ENCODE results near the gene CDK14.

Gene CDK14

DNA sequence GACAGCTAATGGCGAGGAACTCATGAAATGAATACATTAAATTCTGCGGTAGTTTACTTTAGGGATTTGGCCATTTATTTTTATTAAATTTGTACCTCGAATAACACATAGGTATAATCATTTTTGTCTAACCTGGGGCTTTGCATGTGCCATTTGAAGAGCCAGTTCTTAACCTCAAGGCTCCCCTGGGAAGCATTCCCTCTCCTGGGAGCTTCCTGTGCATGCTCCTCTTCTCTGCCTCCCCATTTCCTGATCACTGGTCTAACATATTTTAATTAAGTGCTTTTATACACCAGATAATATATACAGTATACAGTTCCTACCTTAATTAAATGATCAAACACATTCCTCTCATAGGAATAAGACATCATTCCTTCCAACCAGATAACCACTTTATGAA, 484.2 kb downstream of the CDK14 start:
- DNase-seq = no peak

DNA sequence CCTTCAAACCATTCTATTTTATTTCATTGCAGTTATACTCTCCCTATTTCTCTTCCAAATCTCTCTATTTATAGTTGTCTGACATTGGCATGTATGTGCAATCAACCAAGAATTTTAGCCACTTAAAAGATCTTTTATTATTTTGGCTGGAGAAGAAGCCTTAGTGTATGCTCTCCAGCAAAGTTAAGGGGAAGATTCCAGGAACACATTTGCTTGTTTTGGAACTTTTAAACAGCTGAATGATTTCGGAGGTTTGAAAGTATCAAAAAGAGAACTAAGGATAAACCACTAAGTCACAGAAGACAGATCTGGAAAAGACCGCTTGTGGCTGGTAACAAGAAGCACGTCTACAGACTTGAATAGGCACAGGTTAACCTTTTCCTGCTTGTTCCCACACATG, 485.9 kb downstream of the CDK14 start:
- no peak for DNase-seq

DNA sequence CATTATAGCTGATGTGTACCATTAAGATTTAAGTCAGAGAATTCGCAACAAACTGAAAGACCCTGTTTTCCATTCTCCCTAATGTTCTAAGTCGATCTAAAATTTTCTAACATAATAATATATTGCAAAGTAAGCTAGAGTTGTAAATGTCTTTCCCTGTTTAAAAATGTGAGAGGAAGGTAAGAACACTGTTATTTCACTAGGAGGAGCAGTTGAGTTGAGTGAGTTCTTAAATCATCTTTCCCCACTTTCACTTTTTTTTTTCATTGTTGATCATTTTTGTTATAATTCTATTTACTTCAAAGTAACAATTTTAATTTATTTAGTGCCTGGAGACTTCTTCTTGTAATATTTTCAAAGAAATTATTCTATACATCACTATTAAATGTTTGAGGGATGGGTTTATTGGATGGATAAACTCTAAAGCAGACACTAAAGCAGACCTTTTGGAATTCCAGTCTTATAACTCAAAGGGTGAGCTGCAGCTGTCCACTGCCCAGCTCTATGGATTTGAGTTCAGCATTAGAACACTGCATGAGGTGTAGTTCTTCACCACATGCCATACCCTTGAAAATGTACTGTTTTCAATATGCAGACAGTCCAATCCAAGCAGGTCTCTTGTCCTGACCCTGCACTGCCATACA, 486.9 kb downstream of the CDK14 start:
- no peak for DNase-seq

DNA sequence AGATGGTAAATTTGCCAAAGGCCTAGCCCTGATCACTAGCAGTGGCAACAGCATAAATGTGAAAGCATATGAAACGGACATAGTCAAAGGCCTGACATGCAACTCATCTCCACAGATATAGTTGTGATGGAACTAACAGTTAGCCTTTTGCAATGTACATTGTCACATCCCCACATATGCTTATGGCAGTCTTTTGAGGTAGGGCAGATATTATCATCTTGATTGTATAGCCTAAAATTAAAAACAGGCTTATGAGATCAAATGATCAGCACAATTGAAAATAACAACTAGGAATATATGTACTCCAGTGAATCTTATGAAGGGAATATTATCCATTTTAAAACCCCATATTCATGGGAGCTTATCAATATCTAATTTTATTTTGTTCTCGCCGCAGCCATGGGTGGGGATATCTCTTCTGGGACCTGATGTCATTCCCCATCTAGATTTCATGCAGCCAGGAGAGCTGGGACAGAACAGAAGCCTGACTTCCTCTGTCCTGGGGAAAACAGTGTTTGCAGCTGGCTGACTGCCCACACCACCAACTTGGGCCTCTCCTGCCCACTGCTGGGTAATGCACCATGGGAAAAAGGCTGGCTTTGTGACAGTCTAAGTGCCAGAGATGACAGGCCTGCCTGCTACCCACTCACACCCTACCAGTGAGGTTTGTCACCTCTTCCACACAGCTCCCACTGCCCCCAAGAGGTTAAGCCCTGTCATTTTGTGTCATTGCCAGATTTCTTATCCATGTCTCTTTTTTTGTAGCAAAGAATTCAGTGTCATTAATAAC, 487.9 kb downstream of the CDK14 start:
- no peak for DNase-seq

DNA sequence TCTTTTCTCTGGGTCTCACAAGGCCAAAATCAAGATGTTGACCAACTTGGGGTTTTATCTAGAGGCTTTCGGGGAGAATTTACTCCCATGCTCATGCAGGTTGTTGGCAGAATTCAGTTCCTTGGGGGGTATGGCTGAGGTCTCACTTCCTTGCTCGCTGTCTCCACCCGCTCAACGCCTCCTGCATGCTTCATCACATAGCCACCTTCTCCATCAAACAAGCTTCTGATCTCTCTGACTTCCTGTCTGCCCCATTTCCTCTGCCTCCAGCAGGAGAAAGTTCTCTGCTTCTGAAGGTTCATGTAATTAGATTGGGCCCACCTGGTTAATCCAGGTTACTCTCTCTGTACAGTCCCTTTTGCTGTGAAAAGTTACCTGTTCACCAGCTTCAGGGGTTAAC, 489.1 kb downstream of the CDK14 start:
- no peak for DNase-seq

DNA sequence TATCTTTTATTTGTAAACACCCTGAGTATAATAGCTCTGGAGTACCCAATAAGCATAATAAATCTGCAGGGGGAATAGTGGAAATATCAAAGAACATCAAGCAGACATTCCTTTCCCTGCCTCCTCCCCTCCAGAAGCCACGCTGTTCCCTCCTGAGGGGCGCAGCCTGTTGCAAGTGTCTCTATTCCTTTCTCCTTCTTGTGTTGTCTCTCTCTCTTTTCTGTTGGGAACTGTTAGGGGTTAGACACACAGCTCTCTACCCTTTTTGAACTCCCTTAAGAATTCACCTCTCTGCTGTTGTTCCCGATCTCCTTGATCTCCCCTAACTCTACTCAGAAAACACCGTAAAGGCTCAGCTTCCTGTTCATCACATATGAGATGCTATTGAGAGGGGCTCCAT, 490.1 kb downstream of the CDK14 start:
- DNase-seq = no peak

DNA sequence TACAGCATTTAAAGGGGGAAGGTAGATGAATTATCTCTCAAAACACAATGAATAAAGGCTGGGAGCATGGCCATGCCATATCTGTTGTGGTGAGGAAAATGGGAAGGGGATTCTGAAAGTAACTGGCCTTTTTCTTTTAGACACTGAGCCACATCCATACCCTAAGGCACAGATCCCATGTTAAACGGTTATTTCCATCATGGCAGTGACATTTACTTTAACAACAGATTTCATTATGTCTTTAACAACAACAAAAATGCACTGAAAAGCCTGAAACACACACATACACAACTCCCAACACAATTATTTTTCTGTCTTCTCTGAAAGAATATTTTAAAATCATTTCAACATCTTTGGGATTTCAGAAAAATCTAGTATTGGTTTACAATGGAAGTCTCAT, 492.0 kb downstream of the CDK14 start:
- DNase-seq = no peak

DNA sequence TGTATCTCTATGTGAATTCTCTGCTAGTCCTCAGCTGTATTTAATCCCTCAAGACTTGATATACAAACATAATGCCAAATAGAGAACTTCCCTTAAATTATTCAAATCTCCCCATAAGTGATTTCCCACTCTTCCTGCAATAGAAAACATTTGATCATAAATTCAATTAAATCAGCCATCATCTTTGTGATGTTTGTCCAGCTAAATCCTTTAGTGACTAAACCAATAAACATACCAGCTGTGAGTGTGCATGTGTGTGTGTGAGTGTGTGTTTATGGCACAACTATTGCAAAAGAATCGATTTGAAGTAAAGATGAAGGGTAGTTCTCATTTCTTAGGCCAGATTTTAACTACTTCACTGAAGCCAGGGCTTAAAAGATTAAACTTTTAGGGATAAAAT, 492.6 kb downstream of the CDK14 start:
- no peak for DNase-seq

DNA sequence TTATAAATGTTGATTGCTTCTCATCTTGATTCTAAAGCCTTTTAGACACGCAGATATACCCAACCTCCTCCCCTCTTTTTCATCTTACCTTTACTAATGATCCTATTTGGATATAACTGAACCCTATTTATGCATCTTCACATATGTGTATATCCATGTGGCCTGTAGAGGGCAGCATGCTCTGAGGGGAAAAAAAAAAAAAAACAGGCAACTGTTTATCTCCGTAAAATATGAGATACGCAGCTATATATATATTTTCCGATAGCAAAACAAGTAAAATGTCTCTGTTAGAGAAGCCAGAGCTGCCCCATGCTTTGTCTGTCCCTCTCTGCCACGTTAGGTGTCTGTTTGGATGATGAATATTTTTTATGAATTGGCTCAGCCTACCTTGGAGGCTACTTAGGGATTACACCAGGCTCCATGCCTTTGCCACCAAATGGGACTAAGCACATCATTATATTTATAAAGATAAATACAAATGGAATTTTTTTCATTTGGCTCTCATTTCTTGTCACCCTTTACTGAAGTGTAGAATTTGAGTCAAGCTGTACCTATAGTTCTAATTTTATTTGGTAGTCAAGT, 493.4 kb downstream of the CDK14 start:
- no peak for DNase-seq

DNA sequence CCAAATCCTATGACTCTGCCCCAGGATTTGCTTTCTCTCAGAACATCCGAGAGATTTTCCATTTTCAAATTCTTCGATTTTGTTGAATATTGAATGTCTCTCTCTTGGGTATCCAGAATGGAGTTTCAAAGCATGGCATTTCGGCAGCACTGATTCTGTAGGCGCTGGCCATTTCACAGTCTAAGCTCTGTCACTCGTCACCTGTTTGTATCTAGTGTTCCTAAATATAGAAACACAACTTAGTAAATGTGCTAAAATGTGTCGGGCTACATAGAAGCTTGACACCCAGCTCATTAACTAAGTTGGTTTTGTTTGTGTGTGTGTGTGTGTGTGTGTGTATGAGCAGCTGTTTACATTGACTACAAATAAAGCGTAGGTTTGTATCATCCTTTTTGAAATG, 494.6 kb downstream of the CDK14 start:
- DNase-seq = no peak

DNA sequence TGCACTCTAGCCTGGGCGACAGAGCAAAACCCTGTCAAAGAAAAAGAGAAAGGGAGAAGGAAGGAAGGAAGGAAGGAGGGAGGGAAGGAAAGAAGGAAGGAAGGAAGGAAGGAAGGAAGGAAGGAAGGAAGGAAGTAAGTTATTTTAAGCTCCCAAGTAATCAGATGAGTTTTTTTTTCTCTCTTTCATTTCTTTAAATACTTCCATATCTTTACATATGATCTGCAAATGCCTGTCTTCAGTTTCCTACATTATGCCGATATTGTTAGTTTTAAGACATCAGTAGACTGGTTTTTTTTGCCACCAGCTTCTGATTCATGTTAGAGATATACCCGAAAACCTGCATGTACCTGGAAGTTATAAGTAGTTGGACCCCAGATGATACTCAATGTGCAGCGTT, 495.5 kb downstream of the CDK14 start:
- DNase-seq = no peak

DNA sequence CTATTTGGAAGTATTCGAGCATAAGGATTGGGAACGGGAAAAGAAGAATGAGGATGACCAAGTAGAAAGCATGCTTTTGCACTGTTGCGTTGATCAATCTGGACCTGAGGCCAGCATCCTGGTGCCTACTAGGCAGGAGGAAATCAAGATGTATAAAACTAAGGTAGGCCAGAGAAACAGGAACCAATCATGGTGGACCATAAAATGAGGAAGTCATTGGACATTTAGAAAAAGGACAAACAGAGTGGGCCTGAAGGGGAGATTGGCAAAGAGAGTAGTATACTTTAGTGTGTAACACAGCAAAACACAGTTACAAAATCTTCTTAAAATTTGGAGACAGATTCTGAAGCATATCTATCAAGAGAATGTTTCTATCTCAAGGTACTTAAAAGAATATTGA, 497.1 kb downstream of the CDK14 start:
- no peak for DNase-seq

DNA sequence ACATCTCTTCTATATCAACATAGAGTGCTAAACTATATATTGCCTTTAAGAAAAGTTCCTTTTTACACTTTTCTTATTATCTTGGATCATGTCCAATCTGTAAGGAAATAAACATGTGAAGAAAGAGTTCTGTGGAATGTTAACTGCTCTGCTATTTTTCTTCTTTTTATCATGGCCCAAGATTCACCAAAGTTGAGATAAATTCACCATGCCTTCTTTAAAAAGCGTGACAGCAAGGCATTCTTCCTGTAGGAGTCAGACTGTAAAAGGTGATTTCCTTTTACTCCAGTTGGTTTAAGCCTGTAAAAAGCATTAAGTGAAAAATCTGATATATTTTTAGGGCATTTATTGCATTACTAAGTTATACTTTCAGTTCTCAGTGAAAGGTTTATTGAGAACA, 502.4 kb downstream of the CDK14 start:
- no peak for DNase-seq

DNA sequence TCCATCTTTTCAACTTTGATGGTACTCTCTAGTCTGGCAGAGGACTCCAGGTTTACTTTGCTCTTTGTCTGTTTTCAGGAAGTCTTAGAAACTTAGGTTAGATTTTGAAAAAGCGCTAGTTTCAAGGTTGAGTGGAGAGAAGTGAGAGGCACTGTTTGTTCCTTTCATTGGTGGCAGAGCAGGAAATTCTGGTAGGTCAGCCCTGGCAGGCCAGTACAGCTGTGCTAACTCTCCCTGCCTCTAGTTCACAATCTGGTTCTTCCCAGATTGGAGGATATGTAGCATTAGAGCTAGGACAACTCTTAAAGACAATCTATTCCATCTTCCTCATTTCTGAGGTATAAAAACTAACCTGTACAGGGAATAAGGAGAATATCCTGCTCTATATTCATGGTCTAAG, 507.2 kb downstream of the CDK14 start:
- DNase-seq = no peak

DNA sequence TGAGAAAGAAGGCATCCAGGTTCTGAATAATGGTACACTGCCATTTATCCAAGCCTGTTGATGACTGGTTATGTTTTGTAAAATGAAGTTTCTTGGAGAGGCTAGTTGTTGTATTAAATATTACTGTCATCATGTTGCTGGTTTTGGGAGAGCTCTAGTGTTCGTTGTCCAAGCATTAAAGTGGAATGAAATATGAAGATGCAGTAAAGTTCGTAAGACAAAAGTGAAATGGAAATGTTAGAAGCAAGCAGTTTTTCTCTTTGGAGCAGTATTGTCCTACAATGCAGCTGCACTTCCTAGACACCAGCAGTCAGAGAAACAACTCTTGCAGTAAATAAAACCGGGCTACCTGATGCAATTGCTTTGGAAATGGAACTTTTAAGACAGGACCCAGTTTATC, 511.3 kb downstream of the CDK14 start:
- no peak for DNase-seq

DNA sequence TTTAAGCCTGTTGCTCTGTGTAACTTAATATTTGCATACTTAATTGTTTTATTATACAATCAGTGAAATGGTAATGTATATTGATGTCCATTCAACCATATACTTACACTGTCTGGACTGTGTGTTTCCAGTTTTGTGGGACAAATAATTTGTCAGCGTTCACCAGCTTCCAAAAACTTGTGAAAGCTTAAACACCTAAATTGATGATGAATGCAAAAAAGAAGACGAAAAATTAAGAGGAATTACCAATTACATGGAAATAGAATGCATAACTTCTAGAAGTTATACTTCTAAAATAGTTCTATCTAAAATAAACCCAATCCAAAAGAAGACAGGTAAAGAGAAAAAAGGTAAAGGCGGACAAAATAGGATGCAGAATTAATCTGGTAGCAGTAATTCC, 513.1 kb downstream of the CDK14 start:
- no peak for DNase-seq

DNA sequence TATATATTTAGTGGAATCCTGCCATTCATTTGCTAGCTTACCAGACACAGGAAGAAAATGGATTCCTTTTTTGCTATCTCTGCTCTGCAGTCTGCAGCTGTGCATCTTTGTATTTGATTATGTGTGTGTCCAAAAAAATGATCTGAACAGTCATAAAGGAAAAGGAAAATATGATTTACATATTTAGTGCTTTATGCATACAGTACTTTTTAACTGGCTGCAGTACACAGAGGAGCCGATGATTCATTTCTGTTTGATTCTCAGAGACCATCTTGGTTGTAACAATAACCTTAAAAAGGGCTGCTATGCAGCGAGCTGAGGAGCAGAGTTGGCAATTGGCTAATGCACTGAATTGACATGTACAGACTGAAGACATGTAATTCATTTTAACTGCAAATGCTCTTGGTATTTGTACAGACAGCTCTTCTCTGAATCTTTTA, 516.8 kb downstream of the CDK14 start:
- no peak for DNase-seq

DNA sequence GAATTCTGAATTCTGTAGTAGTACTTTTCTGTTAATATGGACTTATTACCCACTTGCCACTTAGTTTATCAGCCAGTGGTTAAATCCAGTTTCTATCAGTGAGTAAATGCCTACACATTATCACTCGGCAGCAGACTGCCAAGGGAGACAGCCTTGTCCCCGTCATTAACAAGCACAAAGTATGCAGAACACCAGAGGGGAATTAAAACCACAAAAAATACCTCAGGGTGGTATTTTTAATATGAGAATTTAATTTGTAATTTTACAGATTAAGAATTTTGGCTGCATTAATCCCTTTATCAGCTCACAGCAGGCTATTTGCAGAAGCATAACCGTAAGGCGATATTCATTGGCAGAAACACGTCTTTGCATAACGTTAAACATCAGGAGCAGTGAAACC, 518.1 kb downstream of the CDK14 start:
- no peak for DNase-seq

DNA sequence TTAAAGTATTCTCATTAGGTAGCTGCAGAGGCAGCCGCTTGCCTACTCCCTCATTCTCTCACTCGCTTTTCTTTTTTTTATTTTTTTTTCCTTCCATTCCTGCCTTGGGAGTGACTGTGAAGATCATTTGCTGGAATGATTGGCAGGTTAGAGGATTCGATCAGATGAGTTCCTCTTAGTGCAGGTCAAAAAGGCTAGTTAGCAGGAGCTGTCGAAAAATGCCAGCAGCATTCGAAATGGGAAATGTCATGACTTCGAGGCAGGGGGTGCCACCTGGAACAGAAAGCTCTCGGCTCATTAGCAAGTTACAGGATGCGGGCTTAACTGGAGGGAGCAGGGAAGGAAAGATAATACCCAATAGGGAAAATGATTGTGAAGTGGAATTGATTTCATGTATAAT, 530.6 kb downstream of the CDK14 start:
- no peak for DNase-seq

DNA sequence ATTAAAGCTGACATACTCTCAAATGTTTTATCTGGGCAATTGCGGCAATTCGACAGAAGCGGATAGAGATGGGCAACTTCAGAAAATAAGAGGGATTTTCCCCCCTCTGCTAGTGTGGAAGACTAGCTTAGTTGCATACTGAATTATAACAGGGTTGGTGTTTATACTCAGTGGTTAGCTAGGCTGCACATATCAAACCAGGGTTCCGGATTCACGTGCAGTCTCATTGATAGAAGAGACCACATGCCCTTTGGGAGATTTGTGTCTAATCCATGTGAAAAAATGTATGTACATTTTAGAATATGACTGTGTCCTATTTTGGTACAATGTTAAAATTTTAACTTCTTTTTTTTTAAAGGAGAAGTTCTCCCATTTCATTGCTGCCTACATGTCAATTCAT, 531.2 kb downstream of the CDK14 start:
- DNase-seq = no peak

DNA sequence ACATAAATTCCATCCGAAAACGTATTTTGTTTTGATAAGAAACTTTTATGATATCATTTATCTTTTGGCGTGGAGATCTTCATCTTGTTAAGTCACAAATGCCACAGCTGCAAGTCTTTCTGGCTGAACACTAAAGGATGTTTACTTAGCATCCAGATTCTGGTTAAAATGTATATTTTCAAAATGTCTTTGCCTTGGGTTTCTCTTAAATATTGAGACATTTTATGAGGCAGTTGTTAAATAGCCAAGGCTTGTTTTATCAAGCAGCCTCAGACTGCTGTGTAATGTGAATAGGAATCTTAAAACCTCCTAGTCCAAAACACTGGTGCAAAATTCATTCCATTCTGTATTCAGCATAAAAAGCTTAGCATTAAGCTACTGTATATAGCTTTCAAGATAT, 531.8 kb downstream of the CDK14 start:
- DNase-seq = no peak

DNA sequence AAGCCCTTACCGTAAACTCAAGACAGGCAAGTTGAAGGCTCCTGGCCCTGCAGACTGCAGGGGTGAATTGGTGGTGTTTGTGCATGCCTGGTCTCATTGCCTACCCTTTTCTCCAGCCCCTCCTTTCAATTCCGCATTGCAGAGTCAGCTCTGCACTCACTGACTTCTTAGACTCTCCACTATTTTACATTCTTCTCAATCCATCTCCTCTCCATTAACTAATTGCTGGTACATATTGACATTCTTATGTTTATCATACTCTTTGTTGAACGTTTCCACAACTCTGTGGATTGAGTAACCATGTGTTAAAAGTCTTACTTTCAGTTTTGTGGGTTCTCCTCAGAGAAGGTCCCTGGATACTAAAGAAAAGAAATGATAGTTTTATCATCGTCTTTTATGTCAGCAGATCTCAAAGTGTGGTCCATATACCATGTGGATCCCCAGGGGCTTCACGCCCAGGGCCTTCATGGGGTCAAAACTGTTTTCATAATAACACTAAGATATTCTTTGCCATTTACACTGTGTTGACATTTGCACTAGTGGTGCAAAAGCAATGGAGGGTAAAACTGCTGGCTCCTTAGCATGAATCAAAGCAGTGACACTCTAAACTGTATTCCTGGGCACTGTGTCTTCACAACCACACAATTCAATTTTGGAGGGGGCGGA, 532.7 kb downstream of the CDK14 start:
- no peak for DNase-seq

DNA sequence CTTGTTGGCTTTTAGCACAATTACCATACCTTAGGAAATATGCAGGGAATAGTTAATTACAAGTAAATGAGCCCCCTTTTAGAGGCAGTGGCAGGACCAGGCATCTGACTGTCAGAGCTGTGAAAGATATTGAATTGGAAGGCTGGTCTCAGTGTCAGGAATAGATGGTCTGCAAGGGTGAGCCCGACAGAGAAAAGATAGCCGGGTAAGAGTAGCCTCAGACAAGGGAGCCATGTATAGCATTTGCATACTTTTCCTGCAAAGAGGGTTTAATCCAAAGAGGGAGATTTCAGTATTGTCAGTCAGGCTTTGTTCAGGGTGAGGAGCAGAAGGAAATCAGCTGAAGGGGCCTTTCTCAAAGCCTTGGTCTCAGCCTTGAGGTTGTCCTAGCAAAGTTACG, 539.2 kb downstream of the CDK14 start:
- no peak for DNase-seq
